Hypothalamus (tissue), 51 donors: Measurements from ENCODE around the gene TNNI3.
"Not testable (repeated sequence)": the region's sequence is repeated elsewhere in the genome, so short reads cannot be mapped to it uniquely, and the experiment has no call there.

ENCODE experiments used
- DNase-seq, 51 donors: peaks; one replicate each; lab custom pipeline; 2025; lab: John Stamatoyannopoulos, UW

The TNNI3 gene

DNA sequence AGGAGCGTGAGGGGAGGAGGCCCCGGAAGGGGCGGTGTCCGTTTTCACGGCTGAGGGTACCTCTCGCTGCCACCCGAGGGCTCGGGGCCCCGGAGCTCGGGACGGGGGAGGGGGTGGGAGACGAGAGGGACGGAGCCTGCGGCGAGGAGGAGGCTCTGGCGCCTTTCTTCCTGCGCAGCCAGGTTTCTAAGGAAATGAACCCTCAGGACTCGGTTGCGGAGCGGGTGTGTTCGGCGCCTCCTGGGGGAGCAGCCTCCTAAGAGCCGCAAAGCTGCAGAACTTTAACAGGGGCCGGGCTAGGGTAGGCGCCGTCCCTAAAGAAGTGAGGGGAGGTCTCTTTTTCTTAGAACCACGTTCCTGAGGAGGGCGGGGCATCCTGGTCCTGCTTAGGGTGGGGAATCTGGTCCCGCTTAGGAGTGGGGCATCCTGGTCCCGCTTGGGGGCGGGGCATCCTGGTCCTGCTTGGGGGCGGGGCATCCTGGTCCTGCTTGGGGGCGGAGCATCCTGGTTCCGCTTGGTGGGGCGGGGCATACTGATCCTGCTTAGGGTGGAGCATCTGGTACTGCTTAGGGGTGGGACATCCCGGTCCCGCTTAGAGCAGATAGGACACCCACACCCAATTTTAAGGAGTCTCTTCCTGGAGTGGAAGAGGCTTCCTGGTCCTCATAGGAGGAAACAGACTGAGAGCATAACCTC is 16.3 kb upstream of the TNNI3 start:
- peak in 7 of 51 donors; percentile 8 to 58 (median 17) for DNase-seq

- DNase-seq: no peak
Measured at GRCh38 chr19:55173186-55173713, 15.7 kb upstream of the TNNI3 start.

DNA sequence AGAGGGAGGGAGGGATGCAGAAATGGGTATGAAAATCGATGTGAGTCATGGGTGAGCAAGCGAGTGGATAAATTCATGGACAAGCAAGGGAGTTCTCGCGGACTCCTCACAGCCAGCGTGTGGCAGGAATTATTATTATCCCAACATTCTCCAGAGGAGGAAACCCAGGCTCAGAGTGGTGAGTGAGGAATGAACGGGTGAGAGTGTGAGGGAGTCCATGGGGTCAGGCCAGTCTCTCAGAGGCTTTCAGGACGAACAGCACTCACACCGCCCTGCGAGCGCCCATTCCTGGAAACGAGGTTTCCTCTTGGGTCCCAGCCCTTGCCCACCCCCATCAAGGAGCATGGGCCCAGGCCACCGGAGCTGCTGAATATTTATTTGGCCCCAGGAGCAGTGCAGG is 15.2 kb upstream of the TNNI3 start:
- DNase-seq: no peak

GRCh38 chr19:55172318-55172717 is 14.8 kb upstream of the TNNI3 start:
- not testable (repeated sequence) for DNase-seq

- DNase-seq: no peak
Measured at GRCh38 chr19:55171440-55171839, 13.9 kb upstream of the TNNI3 start.

GRCh38 chr19:55169136-55169535 is 11.6 kb upstream of the TNNI3 start:
- DNase-seq: no peak

GRCh38 chr19:55166530-55167268 is 9.2 kb upstream of the TNNI3 start, which contains the start of gene DNAAF3:
DNAAF3 (minus strand) TSS chr19:55166613; CDS start chr19:55166413, 200 bp downstream.
- peak; percentile 16 to 96 (median 84) for DNase-seq

DNA sequence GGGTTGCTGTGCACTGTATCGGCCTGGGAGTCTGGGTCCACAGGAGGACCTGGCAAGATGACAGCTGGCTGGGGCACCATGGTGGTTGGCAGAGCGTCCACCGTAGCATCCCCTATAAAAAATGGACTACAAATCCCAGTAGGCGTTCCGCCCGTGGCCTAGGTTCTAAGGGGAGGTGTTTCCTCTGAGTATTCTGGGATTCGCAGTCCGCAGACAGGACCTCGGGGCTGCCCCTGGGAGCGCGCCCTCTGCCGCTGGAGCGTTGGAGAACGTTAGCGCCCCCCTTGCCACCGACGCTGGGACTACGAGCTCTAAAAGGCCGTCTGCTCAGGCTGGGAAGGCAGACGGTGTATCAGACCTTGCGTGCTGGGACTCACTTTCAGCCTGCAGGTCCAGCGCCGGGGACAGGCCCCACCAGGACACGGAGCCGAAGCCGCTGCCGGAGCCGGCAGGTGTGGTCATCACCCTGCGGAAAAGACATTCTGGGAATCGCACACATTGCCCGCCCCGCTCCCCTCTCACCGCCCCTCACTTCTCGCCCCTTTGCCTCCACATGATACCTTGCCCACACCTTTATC is 8.5 kb upstream of the TNNI3 start:
- DNase-seq: peak in 33 of 51 donors; percentile 11 to 66 (median 35)

DNA sequence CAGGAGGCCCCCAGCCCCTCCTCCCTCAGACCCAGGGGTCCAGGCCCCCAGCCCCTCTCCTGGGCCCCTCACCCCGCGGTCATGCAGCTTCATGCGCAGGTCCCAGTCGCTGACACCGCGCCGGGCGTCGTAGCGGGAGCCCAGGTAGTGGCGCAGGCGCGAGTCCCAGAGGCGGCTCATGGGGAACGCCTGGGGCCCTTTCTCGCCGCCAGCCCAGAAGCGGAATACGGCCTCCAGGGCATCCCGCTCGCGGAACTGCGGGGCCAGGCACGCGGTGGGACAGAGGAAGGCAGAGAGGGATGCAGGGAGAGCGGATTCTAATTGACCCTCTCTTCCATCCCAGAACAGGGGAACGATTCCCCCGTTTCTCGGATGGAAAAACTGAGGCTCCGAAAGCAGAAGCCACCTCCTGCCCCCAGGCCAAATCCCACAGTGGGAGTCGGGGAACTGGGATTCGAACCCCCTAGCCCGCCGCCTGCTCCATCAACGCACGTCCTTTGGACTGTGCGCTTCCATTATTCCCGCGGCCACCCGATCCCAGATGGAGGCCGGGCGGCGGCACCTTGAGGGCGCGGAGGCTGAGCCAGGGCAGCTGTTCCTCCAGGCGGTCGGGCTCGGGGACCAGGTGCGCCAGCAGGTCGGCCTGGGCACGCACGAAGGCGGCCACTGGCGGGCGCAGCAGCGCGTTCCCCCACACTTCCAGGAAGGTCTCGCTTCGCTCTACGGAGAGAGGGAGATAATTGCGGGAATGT is 4.2 kb upstream of the TNNI3 start:
- no peak for DNase-seq

DNA sequence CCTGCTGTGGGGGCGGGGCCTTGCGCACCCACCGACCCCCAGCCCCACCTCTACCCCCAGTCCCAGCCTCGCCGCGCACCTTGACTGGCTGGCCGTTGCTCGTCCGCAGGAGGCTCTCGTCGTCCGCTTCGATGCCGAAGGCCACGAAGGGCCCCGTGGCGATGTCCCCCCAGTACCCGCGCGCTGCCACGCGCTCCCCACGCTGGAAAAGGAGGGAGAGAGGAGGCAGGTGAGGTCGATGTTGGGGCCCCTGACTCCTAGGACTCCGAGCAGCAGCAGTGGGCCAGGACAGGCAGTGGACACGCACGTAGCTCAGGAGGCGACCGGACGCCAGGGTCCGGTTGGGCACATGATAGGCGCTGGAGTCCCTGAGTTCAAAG is 3.4 kb upstream of the TNNI3 start:
- no peak for DNase-seq

DNA sequence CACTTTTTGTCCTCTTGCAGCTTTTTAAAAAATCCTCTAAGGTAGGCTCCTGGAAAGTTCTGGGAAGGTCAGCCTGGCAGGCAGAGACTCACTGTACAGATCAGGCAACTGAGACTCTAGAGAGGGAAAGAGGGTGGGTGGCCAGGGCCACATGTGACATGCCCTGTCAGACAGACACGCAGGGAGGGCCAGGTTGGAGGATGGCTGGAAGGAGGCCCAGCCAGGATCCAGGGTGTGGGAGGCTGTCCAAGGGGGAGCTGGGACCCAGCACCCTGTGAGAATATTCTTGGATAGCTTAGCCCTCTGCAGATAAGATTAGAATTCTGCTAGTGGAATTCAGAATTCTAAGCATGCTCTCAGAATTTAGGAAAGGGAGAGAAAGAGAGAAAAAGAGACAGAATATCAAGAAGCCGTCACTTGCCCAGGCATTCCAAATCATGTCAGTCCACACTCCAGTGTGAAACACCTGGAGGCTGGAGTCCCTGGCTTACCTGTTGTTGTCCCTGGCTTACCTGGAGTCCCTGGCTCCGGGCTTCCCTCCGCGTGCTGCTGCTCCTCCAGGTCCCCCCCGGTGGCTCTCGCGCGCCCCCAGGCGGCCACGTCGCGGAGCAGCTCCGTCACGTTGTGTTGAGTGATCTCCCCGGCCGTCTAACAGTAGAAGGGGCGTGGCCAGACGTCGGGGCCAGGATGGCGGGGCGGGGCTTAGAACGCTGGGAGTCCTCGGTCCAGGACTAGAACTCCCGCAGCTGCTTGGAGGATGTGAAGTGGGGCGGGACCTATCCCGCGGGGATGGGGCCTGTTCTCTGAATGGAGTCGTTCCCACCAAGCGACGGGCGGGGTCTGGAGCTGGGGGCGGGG is 2.8 kb upstream of the TNNI3 start:
- DNase-seq: peak in 33 of 51 donors; percentile 0 to 65 (median 28)

- no peak for DNase-seq
Measured at GRCh38 chr19:55158848-55159749, 1.6 kb upstream of the TNNI3 start.

DNA sequence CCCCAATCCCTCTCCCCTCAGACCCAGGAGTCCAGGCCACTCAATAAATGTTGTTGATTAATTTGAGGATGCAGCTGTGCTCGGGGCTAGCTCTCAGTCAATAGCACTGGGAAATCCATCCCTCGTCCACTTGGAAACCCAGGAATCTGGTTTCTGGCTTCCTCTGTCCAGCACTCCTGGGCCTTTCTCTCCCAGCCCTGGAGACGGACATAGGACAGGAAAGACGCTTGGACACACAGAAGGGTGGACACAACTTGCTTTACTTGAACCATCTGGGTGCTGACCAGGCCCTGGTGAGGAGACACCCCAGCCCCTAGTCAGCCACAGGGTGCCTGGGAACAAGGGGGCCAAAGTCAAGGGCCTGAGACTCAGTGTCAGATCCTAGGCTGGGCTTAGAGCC is 891 bp upstream of the TNNI3 start:
- no peak for DNase-seq

DNA sequence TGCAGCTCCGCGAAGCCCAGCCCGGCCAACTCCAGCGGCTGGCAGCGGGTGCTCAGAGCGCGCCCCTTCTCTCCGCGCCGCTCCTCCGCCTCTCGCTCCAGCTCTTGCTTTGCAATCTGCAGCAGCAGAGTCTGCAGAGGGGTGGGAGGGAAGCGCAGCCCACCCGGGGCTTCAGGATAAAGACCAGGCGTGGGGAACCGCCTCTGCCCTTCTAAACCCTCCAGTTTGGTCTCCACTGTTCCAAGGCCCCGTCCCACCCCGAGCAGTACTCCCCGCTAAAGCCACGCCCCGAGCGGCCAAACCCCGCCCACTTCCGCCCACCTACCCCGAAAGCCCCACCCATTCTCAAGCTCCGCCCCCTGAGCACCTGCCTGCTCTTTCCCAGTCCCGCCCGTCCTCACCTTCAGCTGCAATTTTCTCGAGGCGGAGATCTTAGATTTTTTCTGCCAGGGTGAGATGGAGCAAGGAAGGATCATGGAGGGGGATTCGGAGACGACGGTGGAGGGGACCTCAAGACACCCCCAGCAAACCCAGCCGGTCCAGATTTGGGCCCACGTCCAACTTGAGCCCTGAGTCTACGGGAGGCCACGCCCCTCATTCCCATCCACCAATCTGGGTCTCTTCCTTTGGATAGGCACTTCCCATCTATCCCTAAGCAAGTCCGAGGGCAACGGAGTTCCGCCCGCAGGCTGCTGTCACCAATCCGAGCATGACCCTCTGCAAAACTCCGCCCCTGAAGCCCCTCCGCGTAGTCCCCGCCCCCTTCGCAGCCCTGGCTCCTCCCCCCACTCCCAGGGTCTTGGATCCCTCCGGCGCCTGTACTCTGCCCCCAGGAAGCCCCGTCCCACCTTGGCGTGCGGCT is 1.1 kb downstream of the TNNI3 start:
- DNase-seq: no peak

DNA sequence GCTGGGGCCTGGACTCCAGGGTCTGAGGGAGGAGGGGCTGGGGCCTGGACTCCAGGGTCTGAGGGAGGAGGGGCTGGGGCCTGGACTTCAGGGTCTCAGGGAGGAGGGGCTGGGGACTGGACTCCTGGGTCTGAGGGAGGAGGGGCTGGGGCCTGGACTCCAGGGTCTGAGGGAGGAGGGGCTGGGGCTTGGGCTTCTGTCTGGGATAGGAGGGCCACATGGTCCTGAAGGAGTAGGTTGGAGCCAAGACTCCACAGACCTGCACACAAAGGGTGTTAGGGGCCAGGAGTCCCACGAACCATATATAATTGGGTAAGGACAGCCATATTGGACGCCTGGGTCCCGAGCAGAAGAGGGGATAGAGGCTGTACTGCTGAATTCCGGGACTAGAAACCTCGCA is 1.7 kb downstream of the TNNI3 start:
- DNase-seq: not testable (repeated sequence)

- no peak for DNase-seq
Measured at GRCh38 chr19:55153652-55154264, 3.8 kb downstream of the TNNI3 start.

DNA sequence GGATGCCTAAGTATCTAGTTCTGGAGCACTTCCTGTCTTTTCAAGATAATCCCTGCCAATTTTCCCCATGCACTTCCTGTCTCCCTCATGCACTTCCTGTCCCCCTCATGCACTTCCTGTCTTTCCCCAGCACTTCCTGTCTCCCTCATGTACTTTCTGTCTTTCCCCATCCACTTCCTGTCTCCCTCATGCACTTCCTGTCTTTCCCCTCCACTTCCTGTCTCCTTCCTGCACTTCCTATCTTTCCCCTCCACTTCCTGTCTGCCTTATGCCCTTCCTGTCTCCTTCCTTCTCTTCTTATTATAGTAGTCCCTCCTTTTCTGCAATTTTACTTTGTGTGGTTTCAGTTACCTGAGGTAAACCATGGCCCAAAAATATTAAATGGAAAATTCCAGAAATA is 5.5 kb downstream of the TNNI3 start:
- DNase-seq: no peak
